ENCODE results near the gene PPM1J.

- TF ChIP-seq TCF4 (CRISPR knock-in tag; IDR thresholded peaks at IDR 0.05; ENCODE audit: borderline replicate concordance) (no peak), ZFP3 (CRISPR knock-in tag; IDR thresholded peaks at IDR 0.05) (no peak), ZNF70 (CRISPR knock-in tag; IDR thresholded peaks at IDR 0.05) (no peak)
These were observed 28.7 kb downstream of the PPM1J start for GRCh38 chr1:112686417-112686816.

Measured in SK-N-SH treated with all-trans-retinoic acid at 6 μM for 48 hours (cell line).